Muscle of back (tissue), 11 donors: ENCODE results near the gene DCTN5. TPM values are rescaled to one million over a fixed set of nuclear protein-coding genes. Genes with fewer than 3 reads are reported as not detected.

ENCODE experiments used
- DNase-seq, 3 donors: peaks; one replicate each; pipeline versions ENCODE4 v3.0.0 to v3.0.0-alpha.2; 2013
- polyA plus RNA-seq, 10 donors: library from polyadenylated mRNA; unstranded; fragments of 120-200 nt; gene quantifications; one replicate each; pipeline ENCODE4 v1.2.1, GENCODE V29; 2013; ENCODE audit not compliant: insufficient read length in 10 of 10

Gene DCTN5
- polyA plus RNA-seq, 10 donors, result 35.7 to 46.4 (median 43.1) TPM

GRCh38 chr16:23724785-23725131, 83.5 kb downstream of the DCTN5 start:
- DNase-seq, result no peak

DNA sequence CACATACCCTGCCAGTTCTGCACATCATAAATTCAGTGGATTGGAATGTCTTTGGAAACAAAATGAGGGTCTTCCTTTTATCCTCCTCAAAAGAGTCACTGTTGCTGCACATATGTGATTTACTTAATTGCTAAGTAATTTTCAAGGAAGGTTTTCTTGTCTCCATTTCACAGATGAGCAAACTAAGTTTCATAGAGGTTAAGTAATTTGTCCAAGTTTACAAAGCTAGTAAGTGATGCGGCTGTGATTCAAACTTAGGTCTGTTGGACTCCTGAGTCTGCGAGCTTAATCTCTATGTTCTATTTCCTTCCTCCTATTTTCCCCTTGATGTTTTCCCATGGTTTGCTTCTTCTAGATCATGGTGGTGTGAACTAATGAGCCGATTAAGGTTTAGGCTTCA, 85.4 kb downstream of the DCTN5 start:
- DNase-seq, result no peak

Other genes with a start within 250 kb of the DCTN5 start
- 10 to 100 TPM in 8 of 10 donors, 1 to 10 TPM in 2; 9.9 to 19.7 (median 12.4) TPM for gene COG7, start 188.3 kb upstream of the DCTN5 start, polyA plus RNA-seq
- gene GGA2, start 131.0 kb upstream of the DCTN5 start, polyA plus RNA-seq, result 100 to 1,000 TPM in 6 of 10 donors, 10 to 100 TPM in 4; 78.5 to 139 (median 102) TPM
- 10 to 100 TPM; 11.9 to 21.0 (median 16.6) TPM for gene EARS2, start 84.1 kb upstream of the DCTN5 start, polyA plus RNA-seq
- 10 to 100 TPM; 56.2 to 74.5 (median 65.7) TPM for gene UBFD1, start 83.7 kb upstream of the DCTN5 start, polyA plus RNA-seq
- 100 to 1,000 TPM in 1 of 10 donors, 10 to 100 TPM in 9; 89.1 to 112 (median 96.6) TPM for gene NDUFAB1, start 45.1 kb upstream of the DCTN5 start, polyA plus RNA-seq
- gene PALB2, start 156 bp upstream of the DCTN5 start, polyA plus RNA-seq, result 10 to 100 TPM in 5 of 10 donors, 1 to 10 TPM in 5; 7.2 to 13.8 (median 10.0) TPM
- gene PLK1, start 37.4 kb downstream of the DCTN5 start, polyA plus RNA-seq, result 10 to 100 TPM in 6 of 10 donors, 1 to 10 TPM in 4; 8.0 to 17.2 (median 12.0) TPM
- under 1 TPM in 5 of 10 donors, not detected in 5; 0.05 to 0.19 (median 0.08) TPM for gene ERN2, start 71.8 kb downstream of the DCTN5 start, polyA plus RNA-seq
- 1 to 10 TPM in 2 of 10 donors, under 1 TPM in 5, not detected in 3; 0.07 to 4.2 (median 0.14) TPM for gene CHP2, start 113.6 kb downstream of the DCTN5 start, polyA plus RNA-seq
- 1 to 10 TPM; 1.2 to 3.6 (median 1.7) TPM for gene PRKCB, start 194.5 kb downstream of the DCTN5 start, polyA plus RNA-seq